KMS-11 (cell line): ENCODE data around the gene SARS1.
"Not testable (repeated sequence)": the region's sequence is repeated elsewhere in the genome, so short reads cannot be mapped to it uniquely, and the experiment has no call there.

Source experiments
- H2AFZ ChIP-seq: fragments of 200-600 bp; sonication (generic); 2 replicates; pipeline ENCODE4 v1.6.1; 2016; ENCODE audit warnings: antibody characterized with exemption, mixed run types, low read depth
- H3K27ac ChIP-seq: fragments of 200-600 bp; sonication (generic); 2 replicates; pipeline ENCODE4 v1.6.1; 2016; ENCODE audit warnings: mild to moderate bottlenecking, mixed run types
- H3K27me3 ChIP-seq: fragments of 200-600 bp; sonication (generic); 2 replicates; pipeline ENCODE4 v1.6.1; 2017; ENCODE audit warnings: mild to moderate bottlenecking, low read depth, mixed run types, moderate library complexity; ENCODE audit not compliant: insufficient read depth
- H3K36me3 ChIP-seq: fragments of 200-600 bp; sonication (generic); 2 replicates; pipeline ENCODE4 v1.6.1; 2017; ENCODE audit warnings: mild to moderate bottlenecking, mixed run types; ENCODE audit not compliant: insufficient read depth
- H3K4me1 ChIP-seq: fragments of 200-600 bp; sonication (generic); 2 replicates; pipeline ENCODE4 v1.6.1; 2016; ENCODE audit warnings: mild to moderate bottlenecking, low read depth, mixed run types; ENCODE audit not compliant: poor library complexity, severe bottlenecking
- H3K4me2 ChIP-seq: fragments of 200-600 bp; sonication (generic); 2 replicates; pipeline ENCODE4 v1.7.0; 2016; ENCODE audit warnings: mild to moderate bottlenecking, mixed run types
- H3K4me3 ChIP-seq: fragments of 200-600 bp; sonication (generic); IDR thresholded peaks from 2 replicates; pipeline ENCODE4 v1.6.1; 2017; ENCODE audit warnings: low read depth, low read length, mixed read lengths; ENCODE audit not compliant: insufficient read depth
- H3K79me2 ChIP-seq: fragments of 200-600 bp; sonication (generic); 2 replicates; pipeline ENCODE4 v1.6.1; 2016; ENCODE audit warnings: low read depth, mixed run types; ENCODE audit not compliant: insufficient read depth
- H3K9ac ChIP-seq: fragments of 200-600 bp; sonication (generic); 2 replicates; pipeline ENCODE4 v1.6.1; 2016; ENCODE audit warnings: mild to moderate bottlenecking, mixed run types
- H4K20me1 ChIP-seq: fragments of 200-600 bp; sonication (generic); 2 replicates; pipeline ENCODE4 v1.6.1; 2016; ENCODE audit warnings: mild to moderate bottlenecking, mixed run types; ENCODE audit not compliant: insufficient read depth
- CTCF ChIP-seq: fragments of 200-600 bp; sonication (generic); conservative IDR thresholded peaks from 2 replicates; pipeline ENCODE4 v1.6.1; 2017; ENCODE audit warnings: low read depth, mild to moderate bottlenecking, antibody characterized with exemption, low read length, moderate library complexity, mixed read lengths

The SARS1 gene

GRCh38 chr1:109213345-109213823 is 334 bp upstream of the SARS1 start:
- H3K9ac ChIP-seq, result peak overlapping the region; percentile 63; the same call in 1 of the 2 replicates
- H3K27ac ChIP-seq, result no peak overlapping the region
- peaks cover 28% of the 10 kb centered on the region for H3K4me1 ChIP-seq
- peaks cover 22% of the 10 kb centered on the region; the same call in 1 of the 2 replicates for H4K20me1 ChIP-seq
- H3K79me2 ChIP-seq, result peaks cover 45% of the 10 kb centered on the region
- peak overlapping the region; percentile 88 for H3K4me2 ChIP-seq
- peak overlapping the region; percentile 99 for H3K4me3 ChIP-seq
- no peaks in the 10 kb centered on the region; the same call in 1 of the 2 replicates for H3K36me3 ChIP-seq
- peak overlapping the region; percentile 86 for H2AFZ ChIP-seq
- H3K27me3 ChIP-seq, result no peaks in the 10 kb centered on the region
- TF ChIP-seq CTCF, result no peak

GRCh38 chr1:109214695-109215623 is 1.2 kb downstream of the SARS1 start:
- Histone ChIP-seq H3K4me1 (peaks cover 28% of the 10 kb centered on the region), H3K27ac (peak overlapping the region; percentile 63), H4K20me1 (peaks cover 24% of the 10 kb centered on the region; the same call in 1 of the 2 replicates), H3K79me2 (peaks cover 58% of the 10 kb centered on the region), H3K27me3 (no peaks in the 10 kb centered on the region), H3K9ac (peak overlapping the region; percentile 63), H3K36me3 (no peaks in the 10 kb centered on the region; the same call in 1 of the 2 replicates), H3K4me2 (peak overlapping the region; percentile 88), H2AFZ (peak overlapping the region; percentile 86), H3K4me3 (peak overlapping the region; percentile 99)
- TF ChIP-seq CTCF, result no peak

- H3K27me3 ChIP-seq, result no peaks in the 10 kb centered on the region
- H3K4me3 ChIP-seq, result no peak overlapping the region
- no peak overlapping the region for H3K9ac ChIP-seq
- peaks cover 75% of the 10 kb centered on the region for H3K79me2 ChIP-seq
- H3K27ac ChIP-seq, result no peak overlapping the region
- no peaks in the 10 kb centered on the region; the same call in 1 of the 2 replicates for H3K36me3 ChIP-seq
- H3K4me2 ChIP-seq, result peak overlapping the region; percentile 88; the same call in 1 of the 2 replicates
- peaks cover 33% of the 10 kb centered on the region for H3K4me1 ChIP-seq
- no peak overlapping the region for H2AFZ ChIP-seq
- peaks cover 29% of the 10 kb centered on the region; the same call in 1 of the 2 replicates for H4K20me1 ChIP-seq
- TF ChIP-seq CTCF, result no peak
These were observed 2.9 kb downstream of the SARS1 start for GRCh38 chr1:109216662-109217061.

GRCh38 chr1:109218516-109218915 is 4.8 kb downstream of the SARS1 start:
- Histone ChIP-seq H3K27me3 (no peaks in the 10 kb centered on the region), H3K36me3 (no peaks in the 10 kb centered on the region; the same call in 1 of the 2 replicates), H3K9ac (no peak overlapping the region), H4K20me1 (peaks cover 29% of the 10 kb centered on the region; the same call in 1 of the 2 replicates), H2AFZ (no peak overlapping the region), H3K4me1 (peaks cover 34% of the 10 kb centered on the region), H3K27ac (no peak overlapping the region), H3K4me3 (no peak overlapping the region), H3K79me2 (peaks cover 91% of the 10 kb centered on the region), H3K4me2 (no peak overlapping the region)
- no peak for TF ChIP-seq CTCF

- Histone ChIP-seq H4K20me1 (0 out of 2 replicates have a peak, but pooled peaks cover 17% of the 10 kb centered on the region), H3K4me1 (peaks cover 22% of the 10 kb centered on the region), H3K79me2 (peaks cover 94% of the 10 kb centered on the region)
- not testable (repeated sequence) for H2AFZ ChIP-seq, H3K36me3 ChIP-seq, H3K9ac ChIP-seq, H3K4me2 ChIP-seq, H3K27ac ChIP-seq, H3K4me3 ChIP-seq, H3K27me3 ChIP-seq
These were observed 7.5 kb downstream of the SARS1 start for GRCh38 chr1:109221201-109221600.
